Vagina (tissue), 2 donors: ENCODE measurements around the gene PKP4. TPM values are rescaled to one million over a fixed set of nuclear protein-coding genes. Genes with fewer than 3 reads are reported as not detected.
A peak's percentile ranks its signal among the peaks of the same experiment; 100 is the strongest.

Experiments used
- DNase-seq, 2 donors: peaks; one replicate each; pipeline ENCODE4 v3.0.0-alpha.2; 2017; ENCODE audit errors: extremely low spot score in 2 of 2
- H3K27ac ChIP-seq: fragments of 200-600 bp; sonication (generic); one replicate; pipeline ENCODE4 v1.5.1; 2019
- H3K27me3 ChIP-seq: fragments of 200-600 bp; sonication (generic); one replicate; pipeline ENCODE4 v1.5.1; 2019
- H3K36me3 ChIP-seq, 2 donors: fragments of 200-600 bp; sonication (generic); one replicate each; pipeline ENCODE4 v1.5.1; 2017 to 2019
- H3K4me1 ChIP-seq: fragments of 200-600 bp; sonication (generic); one replicate; pipeline ENCODE4 v1.5.1; 2019
- H3K4me3 ChIP-seq, 2 donors: fragments of 200-600 bp; sonication (generic); 1 replicate in 1 of 2; 2 replicates in 1 of 2; pipeline ENCODE4 v1.5.1; 2016 to 2019
- H3K9me3 ChIP-seq: fragments of 200-600 bp; sonication (generic); one replicate; pipeline ENCODE4 v1.5.1; 2019
- CTCF ChIP-seq, 3 experiments: fragments of 450-650 bp in 2 of 3; fragments of 200-600 bp in 1 of 3; sonication (generic) in 1 of 3; IDR thresholded peaks; one replicate each; pipeline ENCODE4 v1.5.1; 2017 to 2019; ENCODE audit warnings: antibody characterized with exemption in 3 of 3, mild to moderate bottlenecking in 2 of 3, moderate library complexity in 2 of 3
- POLR2A ChIP-seq, 2 donors: fragments of 450-650 bp; IDR thresholded peaks; one replicate each; pipeline ENCODE4 v1.6.1; 2017; ENCODE audit warnings: antibody characterized with exemption in 2 of 2, mild to moderate bottlenecking in 2 of 2, moderate library complexity in 2 of 2
- POLR2AphosphoS5 ChIP-seq, 2 donors: sonication (generic); formaldehyde crosslinking; IDR thresholded peaks; one replicate each; pipeline ENCODE4 v1.9.0; 2017; ENCODE audit warnings: antibody characterized with exemption in 2 of 2, mild to moderate bottlenecking in 2 of 2, low read depth in 1 of 2; ENCODE audit not compliant: insufficient read depth in 1 of 2
- intact Hi-C: fragments of 100-400 bp; cut with DNase I; formaldehyde crosslinking; loops from one replicate; pipeline ENCODE4 v1.15.1; 2023
- total RNA-seq: library from RNA; depleted of rRNA; stranded (reverse); fragments of >200 nt; gene quantifications from one replicate; pipeline ENCODE4 v1.2.3, GENCODE V29; 2016

Gene PKP4
- total RNA-seq, 1 donor from 2014 or later, result 71.5 TPM

- TF ChIP-seq CTCF (IDR thresholded peaks at IDR 0.05) (no peak), POLR2A (IDR thresholded peaks at IDR 0.05) (no peak)
- DNase-seq, result peak; percentile 52 to 65
- intact Hi-C loops, result no loop called here
Measured at GRCh38 chr2:158717366-158718195, 260.8 kb downstream of the PKP4 start.

GRCh38 chr2:158718196-158718585, 261.4 kb downstream of the PKP4 start:
- H3K9me3 ChIP-seq, result no peaks in the 10 kb centered on the region
- intact Hi-C loops, result no loop called here
- H3K4me1 ChIP-seq, result peaks cover 34% of the 10 kb centered on the region
- no peaks in the 10 kb centered on the region for H3K36me3 ChIP-seq
- DNase-seq, result peak; percentile 49 to 70
- TF ChIP-seq POLR2A (IDR thresholded peaks at IDR 0.05), result no peak
- TF ChIP-seq POLR2AphosphoS5 (IDR thresholded peaks at IDR 0.05; ENCODE audit: insufficient read depth in 1 of 2, low read depth in 1 of 2), result no peak
- no peak for TF ChIP-seq CTCF (IDR thresholded peaks at IDR 0.05)
- no peak overlapping the region for H3K4me3 ChIP-seq
- H3K27ac ChIP-seq, result no peak overlapping the region
- H3K27me3 ChIP-seq, result no peaks in the 10 kb centered on the region

More at GRCh38 chr2:158717366-158718195, 260.8 kb downstream of the PKP4 start:
- H3K4me1 ChIP-seq, result peaks cover 30% of the 10 kb centered on the region
- no peak overlapping the region for H3K27ac ChIP-seq
- no peaks in the 10 kb centered on the region for H3K36me3 ChIP-seq
- H3K27me3 ChIP-seq, result no peaks in the 10 kb centered on the region
- no peak overlapping the region for H3K4me3 ChIP-seq
- no peaks in the 10 kb centered on the region for H3K9me3 ChIP-seq

- TF ChIP-seq POLR2AphosphoS5 (IDR thresholded peaks at IDR 0.05; ENCODE audit: insufficient read depth in 1 of 2, low read depth in 1 of 2), result no peak
- TF ChIP-seq CTCF (IDR thresholded peaks at IDR 0.05), result no peak
- intact Hi-C loops, result no loop called here
- Histone ChIP-seq H3K4me1 (peaks cover 41% of the 10 kb centered on the region), H3K27ac (no peak overlapping the region), H3K4me3 (no peak overlapping the region), H3K27me3 (no peaks in the 10 kb centered on the region), H3K36me3 (no peaks in the 10 kb centered on the region), H3K9me3 (no peaks in the 10 kb centered on the region)
- peak; percentile 22 to 67 for DNase-seq
Measured at GRCh38 chr2:158718851-158719250, 262.1 kb downstream of the PKP4 start.

- Histone ChIP-seq H3K4me1 (peaks cover 44% of the 10 kb centered on the region), H3K9me3 (no peaks in the 10 kb centered on the region), H3K4me3 (no peak overlapping the region), H3K27me3 (no peaks in the 10 kb centered on the region), H3K36me3 (no peaks in the 10 kb centered on the region), H3K27ac (no peak overlapping the region)
- no peak for TF ChIP-seq POLR2A (IDR thresholded peaks at IDR 0.05)
- no peak for TF ChIP-seq POLR2AphosphoS5 (IDR thresholded peaks at IDR 0.05; ENCODE audit: insufficient read depth in 1 of 2, low read depth in 1 of 2)
- TF ChIP-seq CTCF (IDR thresholded peaks at IDR 0.05), result no peak
- peak; percentile 22 to 37 for DNase-seq
- intact Hi-C loops, result no loop called here
Measured at GRCh38 chr2:158719403-158719802, 262.7 kb downstream of the PKP4 start.
